ENCODE data around the gene HS3ST2. TPM values are rescaled to one million over a fixed set of nuclear protein-coding genes. Genes with fewer than 3 reads are reported as not detected.
"Not testable (repeated sequence)": the region's sequence is repeated elsewhere in the genome, so short reads cannot be mapped to it uniquely, and the experiment has no call there.

HS3ST2 gene
- total and polyA plus RNA-seq, 8 donors, result 0.10 to 2.7 (median 0.40) TPM; not detected in 2

GRCh38 chr16:22838681-22839080, 24.7 kb downstream of the HS3ST2 start:
- no peak overlapping the region for H3K27ac ChIP-seq
- WGBS, 5 donors, result 53 to 77% (median 66%) methylated on average over 3 of the region's 3 CpGs
- no peaks in the 10 kb centered on the region for H3K4me1 ChIP-seq
- intact Hi-C loops (cut with DNase I; ENCODE audit: low total_unique reads), result no loop called here
- peaks cover 0 to 7% (median 0%) of the 10 kb centered on the region in 3 donors for H3K27me3 ChIP-seq
- TF ChIP-seq CTCF (IDR thresholded peaks at IDR 0.05) (no peak), POLR2A (IDR thresholded peaks at IDR 0.05) (no peak), POLR2AphosphoS5 (IDR thresholded peaks at IDR 0.05) (no peak), EP300 (IDR thresholded peaks at IDR 0.05) (no peak)
- DNase-seq, result no peak
- H3K9me3 ChIP-seq, result no peaks in the 10 kb centered on the region
- H3K4me3 ChIP-seq, result no peak overlapping the region
- H3K36me3 ChIP-seq, result no peaks in the 10 kb centered on the region

GRCh38 chr16:22842031-22842430, 28.1 kb downstream of the HS3ST2 start:
- DNase-seq; H3K4me1 ChIP-seq; H3K36me3 ChIP-seq; H3K27ac ChIP-seq; intact Hi-C loops (cut with DNase I; ENCODE audit: low total_unique reads); H3K9me3 ChIP-seq; H3K4me3 ChIP-seq: not testable (repeated sequence)
- H3K27me3 ChIP-seq, result peaks cover 0 to 13% (median 0%) of the 10 kb centered on the region in 3 donors
- 82 to 91% (median 87%) methylated on average over 4 of the region's 4 CpGs for WGBS, 5 donors

GRCh38 chr16:22843122-22843521, 29.2 kb downstream of the HS3ST2 start:
- no peak for DNase-seq
- no peak for TF ChIP-seq CTCF (IDR thresholded peaks at IDR 0.05)
- no peak for TF ChIP-seq EP300 (IDR thresholded peaks at IDR 0.05)
- no peak for TF ChIP-seq POLR2AphosphoS5 (IDR thresholded peaks at IDR 0.05)
- no peak for TF ChIP-seq POLR2A (IDR thresholded peaks at IDR 0.05)
- H3K27me3 ChIP-seq, result peaks cover 0 to 13% (median 0%) of the 10 kb centered on the region in 3 donors
- intact Hi-C loops (cut with DNase I; ENCODE audit: low total_unique reads), result no loop called here
- 75 to 88% (median 86%) methylated on average over 3 of the region's 3 CpGs for WGBS, 5 donors
- no peak overlapping the region for H3K27ac ChIP-seq
- no peaks in the 10 kb centered on the region for H3K4me1 ChIP-seq
- no peaks in the 10 kb centered on the region for H3K36me3 ChIP-seq
- H3K4me3 ChIP-seq, result no peak overlapping the region
- no peaks in the 10 kb centered on the region for H3K9me3 ChIP-seq

- Histone ChIP-seq H3K9me3 (no peaks in the 10 kb centered on the region), H3K4me3 (no peak overlapping the region), H3K36me3 (no peaks in the 10 kb centered on the region), H3K4me1 (no peaks in the 10 kb centered on the region), H3K27me3 (peaks cover 0 to 13% (median 0%) of the 10 kb centered on the region in 3 donors), H3K27ac (no peak overlapping the region)
- WGBS, 5 donors, result 63 to 76% (median 74%) methylated on average over 2 of the region's 2 CpGs
- TF ChIP-seq POLR2A (IDR thresholded peaks at IDR 0.05) (no peak), CTCF (IDR thresholded peaks at IDR 0.05) (no peak), EP300 (IDR thresholded peaks at IDR 0.05) (no peak), POLR2AphosphoS5 (IDR thresholded peaks at IDR 0.05) (no peak)
- DNase-seq, result no peak
- intact Hi-C loops (cut with DNase I; ENCODE audit: low total_unique reads), result no loop called here
Measured at GRCh38 chr16:22843856-22844255, 29.9 kb downstream of the HS3ST2 start.

- H3K4me3 ChIP-seq, result no peak overlapping the region
- H3K27ac ChIP-seq, result no peak overlapping the region
- intact Hi-C loops (cut with DNase I; ENCODE audit: low total_unique reads), result no loop called here
- DNase-seq, result no peak
- H3K36me3 ChIP-seq, result no peaks in the 10 kb centered on the region
- TF ChIP-seq POLR2A (IDR thresholded peaks at IDR 0.05), result no peak
- TF ChIP-seq CTCF (IDR thresholded peaks at IDR 0.05), result no peak
- TF ChIP-seq EP300 (IDR thresholded peaks at IDR 0.05), result no peak
- TF ChIP-seq POLR2AphosphoS5 (IDR thresholded peaks at IDR 0.05), result no peak
- no peaks in the 10 kb centered on the region for H3K9me3 ChIP-seq
- 59 to 74% (median 72%) methylated on average over 3 of the region's 3 CpGs for WGBS, 5 donors
- peaks cover 0 to 15% (median 0%) of the 10 kb centered on the region in 3 donors for H3K27me3 ChIP-seq
- no peaks in the 10 kb centered on the region for H3K4me1 ChIP-seq
Measured at GRCh38 chr16:22844416-22844815, 30.5 kb downstream of the HS3ST2 start.

All from stomach (tissue), 9 donors.